HG03064 (cell line): Measurements from ENCODE around the gene CLRN2.
A peak's percentile ranks its signal among the peaks of the same experiment; 100 is the strongest.

Experiments
- ATAC-seq: cut with Tn5 transposase; IDR thresholded peaks from one replicate; pipeline ENCODE4 v1.9.1; 2021; ENCODE audit warnings: low read depth; ENCODE audit not compliant: unreplicated experiment

CLRN2 gene

GRCh38 chr4:17500574-17500973 lies 14.4 kb upstream of the CLRN2 start:
- no peak for ATAC-seq

DNA sequence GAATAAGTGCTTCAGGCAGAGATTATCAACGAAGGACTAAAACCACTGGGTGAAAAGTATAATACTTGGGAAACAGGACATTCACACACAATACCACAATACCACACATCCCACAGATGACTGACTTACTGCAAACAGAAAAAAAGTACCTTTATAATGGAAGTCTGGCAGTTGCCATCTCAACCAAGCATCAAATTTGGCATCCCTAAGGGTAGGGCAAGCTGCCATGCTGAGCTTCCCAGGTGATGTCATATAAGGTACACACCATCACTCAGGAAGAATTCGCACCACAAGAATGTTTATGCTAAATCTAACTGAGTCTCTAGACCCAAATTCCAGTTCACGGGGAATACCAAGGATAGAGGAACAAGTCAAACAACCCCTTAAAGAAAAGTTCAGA lies 12.2 kb upstream of the CLRN2 start:
- no peak for ATAC-seq

GRCh38 chr4:17504081-17504480 lies 10.9 kb upstream of the CLRN2 start:
- no peak for ATAC-seq

DNA sequence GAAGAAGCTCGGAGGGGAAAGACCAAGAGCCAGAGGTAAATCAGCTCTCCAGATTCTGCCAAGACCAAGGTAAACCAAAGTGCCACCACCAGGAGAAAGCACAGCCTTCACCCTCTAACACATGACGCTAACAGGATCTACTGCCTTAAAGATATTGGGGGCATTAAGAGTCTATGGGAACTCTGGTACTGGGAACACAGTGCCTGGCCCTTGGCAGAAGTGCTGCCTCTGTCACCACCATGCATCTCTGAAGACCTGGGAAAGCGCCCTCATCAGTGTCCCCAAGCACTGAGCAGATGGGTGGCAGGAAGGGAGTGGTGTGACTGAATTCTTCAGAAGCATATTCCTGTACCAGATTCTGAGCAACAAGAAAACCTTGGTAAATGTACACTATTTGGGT lies 4.4 kb upstream of the CLRN2 start:
- no peak for ATAC-seq

- no peak for ATAC-seq
Observed at GRCh38 chr4:17511051-17511450, 3.9 kb upstream of the CLRN2 start.

DNA sequence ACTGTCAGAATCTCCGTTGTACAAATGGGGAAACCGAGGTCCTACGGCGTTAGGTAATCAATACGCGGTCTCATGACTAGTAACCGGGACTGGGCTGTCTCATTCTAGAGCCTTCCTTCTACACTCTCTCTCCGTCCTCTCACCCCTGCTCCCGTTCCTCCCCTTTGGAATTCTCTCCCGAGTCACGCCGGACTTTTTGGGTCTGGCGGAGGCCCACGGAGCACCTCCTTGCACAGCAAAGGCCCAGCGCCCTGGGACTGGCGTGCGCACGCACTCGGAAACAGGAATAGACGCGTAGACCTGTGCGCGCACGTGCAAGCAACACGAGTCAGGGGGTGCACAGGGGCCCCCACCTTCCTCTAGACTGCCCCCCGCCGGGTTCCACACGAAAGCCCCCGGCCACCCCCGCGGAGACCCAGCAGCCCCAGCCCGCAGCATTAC lies 3.4 kb upstream of the CLRN2 start:
- peak; percentile 54 for ATAC-seq

GRCh38 chr4:17511950-17512795 lies 2.8 kb upstream of the CLRN2 start, which contains the start of gene QDPR:
Gene QDPR, minus strand, starts transcription at chr4:17512090. Its CDS starts 36 bp downstream, at chr4:17512054.
- peak; percentile 96 for ATAC-seq

- no peak for ATAC-seq
Observed at GRCh38 chr4:17512973-17513665, 1.8 kb upstream of the CLRN2 start.

GRCh38 chr4:17515445-17516407 lies 761 bp downstream of the CLRN2 start:
- ATAC-seq = no peak

GRCh38 chr4:17516980-17517379 lies 2.0 kb downstream of the CLRN2 start:
- ATAC-seq = no peak

GRCh38 chr4:17517664-17518063 lies 2.7 kb downstream of the CLRN2 start:
- no peak for ATAC-seq

- no peak for ATAC-seq
Observed at GRCh38 chr4:17521595-17521994, 6.6 kb downstream of the CLRN2 start.

GRCh38 chr4:17523662-17524061 lies 8.7 kb downstream of the CLRN2 start:
- ATAC-seq = no peak

GRCh38 chr4:17526695-17527477 lies 11.9 kb downstream of the CLRN2 start:
- ATAC-seq = no peak

- ATAC-seq = no peak
Observed at GRCh38 chr4:17528551-17529165, 13.7 kb downstream of the CLRN2 start.

DNA sequence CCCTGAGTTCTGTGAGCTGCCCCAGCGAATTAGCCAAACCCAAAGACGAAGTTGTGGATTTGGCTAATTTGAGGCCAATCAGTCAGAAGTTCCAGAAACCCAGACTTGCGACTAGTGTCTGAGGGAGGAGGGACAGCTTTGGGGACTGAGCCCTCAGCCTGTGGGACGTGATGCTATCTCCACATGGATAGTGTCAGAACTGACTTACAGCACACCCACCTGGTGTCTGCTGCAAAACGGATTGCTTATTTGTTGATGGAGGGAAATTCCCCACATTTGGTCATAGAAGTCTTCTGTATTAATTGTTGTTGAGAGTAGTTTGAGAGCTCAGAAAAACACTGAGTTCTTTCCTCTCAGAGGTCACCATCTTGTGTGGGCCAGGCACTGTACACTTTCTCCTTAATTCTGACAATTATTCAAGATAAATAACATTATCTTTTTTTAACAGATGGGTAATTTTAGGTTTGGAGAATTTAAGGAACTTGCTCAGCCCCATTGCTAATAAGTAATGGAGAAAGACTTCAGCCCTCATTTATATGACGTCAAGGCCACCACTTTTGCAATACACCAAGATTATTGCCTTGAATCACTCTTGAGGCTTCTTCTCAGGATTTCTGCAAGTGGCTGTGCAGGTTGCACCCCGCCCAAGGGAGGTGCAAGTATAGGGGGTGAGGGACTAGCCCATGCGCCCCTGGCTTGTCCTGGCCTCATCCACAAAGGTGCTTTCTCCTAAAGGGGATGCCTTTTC lies 16.7 kb downstream of the CLRN2 start:
- no peak for ATAC-seq

- ATAC-seq = no peak
Observed at GRCh38 chr4:17534705-17535104, 19.7 kb downstream of the CLRN2 start.

GRCh38 chr4:17535242-17535641 lies 20.3 kb downstream of the CLRN2 start:
- ATAC-seq = no peak

GRCh38 chr4:17535906-17536305 lies 20.9 kb downstream of the CLRN2 start:
- no peak for ATAC-seq
